ENCODE measurements around the gene MKS1.

DNA sequence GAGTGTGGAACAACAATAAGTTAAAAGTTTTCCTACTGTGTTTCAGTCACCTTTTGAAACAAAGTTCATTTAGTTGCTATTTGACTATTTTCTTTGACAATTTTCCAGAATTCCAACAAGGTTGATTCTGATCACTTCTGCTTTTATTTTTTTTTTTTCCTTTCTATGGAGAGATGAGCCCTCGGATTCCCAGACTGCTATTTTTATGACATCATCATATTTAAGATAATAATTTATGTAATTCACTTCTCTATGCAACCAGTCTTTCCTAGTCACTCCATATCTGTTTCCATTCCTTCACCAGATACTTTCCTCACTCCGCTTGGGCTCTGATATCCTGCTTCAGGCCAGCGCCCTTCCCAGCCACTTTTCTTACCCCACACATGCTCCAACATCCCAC is 44.2 kb downstream of the MKS1 start:
- TF ChIP-seq CTCF (conservative IDR thresholded peaks at IDR 0.05; ENCODE audit: low read depth in 2 of 2) = no peak
- TF ChIP-seq EZH2 (IDR thresholded peaks at IDR 0.05; ENCODE audit: low read depth, unreplicated experiment) = no peak
- TF ChIP-seq POLR2AphosphoS5 (IDR thresholded peaks at IDR 0.05; ENCODE audit: low read depth) = no peak
- TF ChIP-seq EZH2phosphoT487 (IDR thresholded peaks at IDR 0.05; ENCODE audit: unreplicated experiment) = no peak
- TF ChIP-seq ZNF114 (CRISPR knock-in tag; IDR thresholded peaks at IDR 0.05) = no peak
- TF ChIP-seq REST (IDR thresholded peaks at IDR 0.05; ENCODE audit: unreplicated experiment) = no peak
- no peak for TF ChIP-seq NANOG (IDR thresholded peaks at IDR 0.05; ENCODE audit: borderline replicate concordance)
- TF ChIP-seq ZNF331 (CRISPR knock-in tag; IDR thresholded peaks at IDR 0.05; ENCODE audit: low read depth) = no peak
- TF ChIP-seq CREB1 (CRISPR knock-in tag; IDR thresholded peaks at IDR 0.05; ENCODE audit: low read depth) = no peak
- no peak for TF ChIP-seq JUNB (IDR thresholded peaks at IDR 0.05; ENCODE audit: unreplicated experiment)
- TF ChIP-seq, protein P1, sequence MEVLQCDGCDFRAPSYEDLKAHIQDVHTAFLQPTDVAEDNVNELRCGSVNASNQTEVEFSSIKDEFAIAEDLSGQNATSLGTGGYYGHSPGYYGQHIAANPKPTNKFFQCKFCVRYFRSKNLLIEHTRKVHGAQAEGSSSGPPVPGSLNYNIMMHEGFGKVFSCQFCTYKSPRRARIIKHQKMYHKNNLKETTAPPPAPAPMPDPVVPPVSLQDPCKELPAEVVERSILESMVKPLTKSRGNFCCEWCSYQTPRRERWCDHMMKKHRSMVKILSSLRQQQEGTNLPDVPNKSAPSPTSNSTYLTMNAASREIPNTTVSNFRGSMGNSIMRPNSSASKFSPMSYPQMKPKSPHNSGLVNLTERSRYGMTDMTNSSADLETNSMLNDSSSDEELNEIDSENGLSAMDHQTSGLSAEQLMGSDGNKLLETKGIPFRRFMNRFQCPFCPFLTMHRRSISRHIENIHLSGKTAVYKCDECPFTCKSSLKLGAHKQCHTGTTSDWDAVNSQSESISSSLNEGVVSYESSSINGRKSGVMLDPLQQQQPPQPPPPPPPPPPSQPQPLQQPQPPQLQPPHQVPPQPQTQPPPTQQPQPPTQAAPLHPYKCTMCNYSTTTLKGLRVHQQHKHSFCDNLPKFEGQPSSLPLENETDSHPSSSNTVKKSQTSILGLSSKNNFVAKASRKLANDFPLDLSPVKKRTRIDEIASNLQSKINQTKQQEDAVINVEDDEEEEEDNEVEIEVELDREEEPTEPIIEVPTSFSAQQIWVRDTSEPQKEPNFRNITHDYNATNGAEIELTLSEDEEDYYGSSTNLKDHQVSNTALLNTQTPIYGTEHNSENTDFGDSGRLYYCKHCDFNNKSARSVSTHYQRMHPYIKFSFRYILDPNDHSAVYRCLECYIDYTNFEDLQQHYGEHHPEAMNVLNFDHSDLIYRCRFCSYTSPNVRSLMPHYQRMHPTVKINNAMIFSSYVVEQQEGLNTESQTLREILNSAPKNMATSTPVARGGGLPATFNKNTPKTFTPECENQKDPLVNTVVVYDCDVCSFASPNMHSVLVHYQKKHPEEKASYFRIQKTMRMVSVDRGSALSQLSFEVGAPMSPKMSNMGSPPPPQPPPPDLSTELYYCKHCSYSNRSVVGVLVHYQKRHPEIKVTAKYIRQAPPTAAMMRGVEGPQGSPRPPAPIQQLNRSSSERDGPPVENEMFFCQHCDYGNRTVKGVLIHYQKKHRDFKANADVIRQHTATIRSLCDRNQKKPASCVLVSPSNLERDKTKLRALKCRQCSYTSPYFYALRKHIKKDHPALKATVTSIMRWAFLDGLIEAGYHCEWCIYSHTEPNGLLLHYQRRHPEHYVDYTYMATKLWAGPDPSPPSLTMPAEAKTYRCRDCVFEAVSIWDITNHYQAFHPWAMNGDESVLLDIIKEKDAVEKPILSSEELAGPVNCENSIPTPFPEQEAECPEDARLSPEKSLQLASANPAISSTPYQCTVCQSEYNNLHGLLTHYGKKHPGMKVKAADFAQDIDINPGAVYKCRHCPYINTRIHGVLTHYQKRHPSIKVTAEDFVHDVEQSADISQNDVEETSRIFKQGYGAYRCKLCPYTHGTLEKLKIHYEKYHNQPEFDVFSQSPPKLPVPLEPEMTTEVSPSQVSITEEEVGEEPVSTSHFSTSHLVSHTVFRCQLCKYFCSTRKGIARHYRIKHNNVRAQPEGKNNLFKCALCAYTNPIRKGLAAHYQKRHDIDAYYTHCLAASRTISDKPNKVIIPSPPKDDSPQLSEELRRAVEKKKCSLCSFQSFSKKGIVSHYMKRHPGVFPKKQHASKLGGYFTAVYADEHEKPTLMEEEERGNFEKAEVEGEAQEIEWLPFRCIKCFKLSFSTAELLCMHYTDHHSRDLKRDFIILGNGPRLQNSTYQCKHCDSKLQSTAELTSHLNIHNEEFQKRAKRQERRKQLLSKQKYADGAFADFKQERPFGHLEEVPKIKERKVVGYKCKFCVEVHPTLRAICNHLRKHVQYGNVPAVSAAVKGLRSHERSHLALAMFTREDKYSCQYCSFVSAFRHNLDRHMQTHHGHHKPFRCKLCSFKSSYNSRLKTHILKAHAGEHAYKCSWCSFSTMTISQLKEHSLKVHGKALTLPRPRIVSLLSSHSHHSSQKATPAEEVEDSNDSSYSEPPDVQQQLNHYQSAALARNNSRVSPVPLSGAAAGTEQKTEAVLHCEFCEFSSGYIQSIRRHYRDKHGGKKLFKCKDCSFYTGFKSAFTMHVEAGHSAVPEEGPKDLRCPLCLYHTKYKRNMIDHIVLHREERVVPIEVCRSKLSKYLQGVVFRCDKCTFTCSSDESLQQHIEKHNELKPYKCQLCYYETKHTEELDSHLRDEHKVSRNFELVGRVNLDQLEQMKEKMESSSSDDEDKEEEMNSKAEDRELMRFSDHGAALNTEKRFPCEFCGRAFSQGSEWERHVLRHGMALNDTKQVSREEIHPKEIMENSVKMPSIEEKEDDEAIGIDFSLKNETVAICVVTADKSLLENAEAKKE (CRISPR knock-in tag; IDR thresholded peaks at IDR 0.05) = no peak
- no peak for TF ChIP-seq STAT1 (IDR thresholded peaks at IDR 0.05; ENCODE audit: unreplicated experiment)
- TF ChIP-seq, protein P2, sequence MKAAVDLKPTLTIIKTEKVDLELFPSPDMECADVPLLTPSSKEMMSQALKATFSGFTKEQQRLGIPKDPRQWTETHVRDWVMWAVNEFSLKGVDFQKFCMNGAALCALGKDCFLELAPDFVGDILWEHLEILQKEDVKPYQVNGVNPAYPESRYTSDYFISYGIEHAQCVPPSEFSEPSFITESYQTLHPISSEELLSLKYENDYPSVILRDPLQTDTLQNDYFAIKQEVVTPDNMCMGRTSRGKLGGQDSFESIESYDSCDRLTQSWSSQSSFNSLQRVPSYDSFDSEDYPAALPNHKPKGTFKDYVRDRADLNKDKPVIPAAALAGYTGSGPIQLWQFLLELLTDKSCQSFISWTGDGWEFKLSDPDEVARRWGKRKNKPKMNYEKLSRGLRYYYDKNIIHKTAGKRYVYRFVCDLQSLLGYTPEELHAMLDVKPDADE (IDR thresholded peaks at IDR 0.05) = no peak

Data from GM23338 (cell line).